Measurements from ENCODE around the gene PPME1. TPM values are rescaled to one million over a fixed set of nuclear protein-coding genes. Genes with fewer than 3 reads are reported as not detected.

Gene PPME1
- total RNA-seq, 2 donors from 2014 or later: 47.9 to 98.5 TPM

Other genes starting within 250 kb of the PPME1 start
- 1 to 10 TPM in 1 of 2 donors, not detected in 1; 1.2 TPM for gene DNAJB13, start 220.3 kb upstream of the PPME1 start, total RNA-seq
- gene UCP2, start 188.4 kb upstream of the PPME1 start, total RNA-seq: 100 to 1,000 TPM; 199 to 269 TPM
- gene UCP3, start 162.2 kb upstream of the PPME1 start, total RNA-seq: 1 to 10 TPM; 4.3 to 6.6 TPM
- 10 to 100 TPM; 35.3 to 37.9 TPM for gene C2CD3, start 287 bp upstream of the PPME1 start, total RNA-seq
- gene P4HA3, start 140.4 kb downstream of the PPME1 start, total RNA-seq: not detected
- 1 to 10 TPM; 5.1 to 7.9 TPM for gene PGM2L1, start 227.1 kb downstream of the PPME1 start, total RNA-seq